Gastrocnemius medialis (tissue), 4 donors: Measurements from ENCODE around the gene C1orf210. TPM values are rescaled to one million over a fixed set of nuclear protein-coding genes. Genes with fewer than 3 reads are reported as not detected.

Experiments used
- ATAC-seq, 2 donors: fragments of 150-250 bp; one replicate each; pipeline ENCODE4 v1.9.1; 2016
- DNase-seq, 2 donors: peaks; one replicate each; pipeline ENCODE4 v3.0.0-alpha.2; 2019
- H3K27ac ChIP-seq, 4 donors: fragments of 200-600 bp; sonication (generic); 1 replicate in 1 of 4; 2 replicates in 3 of 4; pipeline ENCODE4 v1.5.1; 2016 to 2018; ENCODE audit warnings: mild to moderate bottlenecking in 2 of 4, moderate library complexity in 1 of 4
- H3K27me3 ChIP-seq, 3 donors: fragments of 200-600 bp; sonication (generic) in 2 of 3; 1 replicate in 1 of 3; 2 replicates in 2 of 3; pipeline versions ENCODE4 v1.5.1 to v1.6.0; 2016 to 2019; ENCODE audit warnings: mild to moderate bottlenecking in 1 of 3, moderate library complexity in 1 of 3
- H3K36me3 ChIP-seq, 2 donors: fragments of 200-600 bp; sonication (generic) in 1 of 2; one replicate each; pipeline ENCODE4 v1.5.1; 2017 to 2018
- H3K4me1 ChIP-seq, 2 donors: fragments of 200-600 bp; sonication (generic) in 1 of 2; one replicate each; pipeline ENCODE4 v1.5.1; 2016 to 2017; ENCODE audit warnings: mild to moderate bottlenecking in 2 of 2
- H3K4me3 ChIP-seq, 4 donors: fragments of 200-600 bp; sonication (generic) in 3 of 4; 1 replicate in 1 of 4; 2 replicates in 3 of 4; pipeline ENCODE4 v1.5.1; 2016 to 2019; ENCODE audit warnings: mild to moderate bottlenecking in 2 of 4
- H3K9me3 ChIP-seq, 3 donors: fragments of 200-600 bp; sonication (generic) in 2 of 3; 1 replicate in 1 of 3; 2 replicates in 2 of 3; pipeline ENCODE4 v1.5.1; 2016 to 2019
- POLR2A ChIP-seq, 2 donors: fragments of 450-650 bp; IDR thresholded peaks; one replicate each; pipeline ENCODE4 v1.6.1; 2017; ENCODE audit warnings: antibody characterized with exemption in 2 of 2, mild to moderate bottlenecking in 2 of 2, moderate library complexity in 2 of 2
- in situ Hi-C, 4 donors: fragments of 200-750 bp; cut with MboI; loops; one replicate each; pipeline versions ENCODE4 v1.15.0 to v1.8.0; 2017; ENCODE audit warnings: low sequenced_read_pairs in 4 of 4
- intact Hi-C: fragments of 100-400 bp; cut with DNase I; formaldehyde crosslinking; loops from one replicate; pipeline ENCODE4 v1.15.1; 2023; ENCODE audit warnings: low total_unique reads
- total RNA-seq, 4 donors: library from RNA; depleted of rRNA; stranded (reverse); fragments of >200 nt; gene quantifications; one replicate each; pipeline versions ENCODE4 v1.1.0 to v1.2.3, GENCODE V29; 2016
- TF ChIP-seq, protein P1 (sequence below), 5 experiments: fragments of 450-650 bp in 3 of 5; fragments of 200-600 bp in 2 of 5; sonication (generic) in 2 of 5; IDR thresholded peaks in 4 of 5; conservative IDR thresholded peaks in 1 of 5; 1 replicate in 4 of 5; 2 replicates in 1 of 5; pipeline ENCODE4 v1.5.1; 2016 to 2019; ENCODE audit warnings: antibody characterized with exemption in 5 of 5, mild to moderate bottlenecking in 3 of 5, moderate library complexity in 3 of 5

C1orf210 gene
- total RNA-seq, 4 donors from 2014 or later = 0.27 TPM; not detected in 3

DNA sequence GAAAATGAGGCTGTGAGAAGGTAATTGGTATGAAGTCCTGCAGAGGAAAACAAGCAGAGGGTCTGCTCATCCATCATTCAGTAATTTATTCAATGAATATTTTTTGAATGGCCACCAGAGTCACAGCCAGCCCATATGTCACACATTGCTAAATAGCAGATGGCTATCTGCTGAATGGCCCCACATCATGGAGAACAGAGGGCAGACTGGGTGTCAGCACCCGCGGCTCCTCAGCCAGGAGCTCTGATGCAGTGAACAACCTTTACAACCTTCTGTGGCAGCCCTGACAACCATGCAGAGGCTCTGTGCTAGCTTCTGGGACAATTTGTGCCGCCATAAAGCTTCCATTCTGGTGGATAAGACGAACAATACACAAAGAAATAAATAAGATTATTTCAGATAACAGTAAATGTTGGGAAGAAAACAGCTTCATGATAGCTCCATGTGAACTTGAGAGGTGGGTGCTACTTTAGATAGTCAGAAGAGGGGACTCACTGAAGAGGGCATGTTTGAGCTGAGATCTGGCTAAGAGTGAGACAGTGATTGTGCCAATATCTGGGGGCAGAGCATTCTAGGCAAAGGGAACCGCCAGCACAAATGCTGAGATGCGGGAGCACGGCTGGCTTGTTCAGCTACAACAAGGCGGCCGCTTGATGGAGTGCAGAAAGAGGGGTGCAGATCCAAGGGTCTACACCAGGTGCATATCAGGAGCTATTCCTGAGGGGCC is 2.8 kb upstream of the C1orf210 start:
- no peak overlapping the region for H3K4me3 ChIP-seq
- intact Hi-C loops (no loop called here), in situ Hi-C loops (no loop called here)
- no peaks in the 10 kb centered on the region for H3K36me3 ChIP-seq
- H3K27me3 ChIP-seq = peaks cover 0 to 2% (median 0%) of the 10 kb centered on the region in 3 donors
- DNase-seq (no peak), ATAC-seq (no peak)
- no peak overlapping the region for H3K27ac ChIP-seq
- TF ChIP-seq, protein P1, sequence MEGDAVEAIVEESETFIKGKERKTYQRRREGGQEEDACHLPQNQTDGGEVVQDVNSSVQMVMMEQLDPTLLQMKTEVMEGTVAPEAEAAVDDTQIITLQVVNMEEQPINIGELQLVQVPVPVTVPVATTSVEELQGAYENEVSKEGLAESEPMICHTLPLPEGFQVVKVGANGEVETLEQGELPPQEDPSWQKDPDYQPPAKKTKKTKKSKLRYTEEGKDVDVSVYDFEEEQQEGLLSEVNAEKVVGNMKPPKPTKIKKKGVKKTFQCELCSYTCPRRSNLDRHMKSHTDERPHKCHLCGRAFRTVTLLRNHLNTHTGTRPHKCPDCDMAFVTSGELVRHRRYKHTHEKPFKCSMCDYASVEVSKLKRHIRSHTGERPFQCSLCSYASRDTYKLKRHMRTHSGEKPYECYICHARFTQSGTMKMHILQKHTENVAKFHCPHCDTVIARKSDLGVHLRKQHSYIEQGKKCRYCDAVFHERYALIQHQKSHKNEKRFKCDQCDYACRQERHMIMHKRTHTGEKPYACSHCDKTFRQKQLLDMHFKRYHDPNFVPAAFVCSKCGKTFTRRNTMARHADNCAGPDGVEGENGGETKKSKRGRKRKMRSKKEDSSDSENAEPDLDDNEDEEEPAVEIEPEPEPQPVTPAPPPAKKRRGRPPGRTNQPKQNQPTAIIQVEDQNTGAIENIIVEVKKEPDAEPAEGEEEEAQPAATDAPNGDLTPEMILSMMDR (IDR thresholded peaks at IDR 0.05 in 4 of 5, conservative IDR thresholded peaks at IDR 0.05 in 1 of 5) = no peak
- TF ChIP-seq POLR2A (IDR thresholded peaks at IDR 0.05) = no peak
- H3K9me3 ChIP-seq = no peaks in the 10 kb centered on the region
- peaks cover 0 to 3% of the 10 kb centered on the region in 2 donors for H3K4me1 ChIP-seq

- TF ChIP-seq, protein P1 (IDR thresholded peaks at IDR 0.05 in 4 of 5, conservative IDR thresholded peaks at IDR 0.05 in 1 of 5) = no peak
- TF ChIP-seq POLR2A (IDR thresholded peaks at IDR 0.05) = no peak
- H3K27me3 ChIP-seq = peaks cover 0 to 2% (median 0%) of the 10 kb centered on the region in 3 donors
- no peaks in the 10 kb centered on the region for H3K9me3 ChIP-seq
- no peaks in the 10 kb centered on the region for H3K4me1 ChIP-seq
- ATAC-seq (no peak), DNase-seq (no peak)
- intact Hi-C loops = no loop called here
- in situ Hi-C loops = no loop called here
- H3K27ac ChIP-seq = no peak overlapping the region
- H3K36me3 ChIP-seq = no peaks in the 10 kb centered on the region
- H3K4me3 ChIP-seq = no peak overlapping the region
These were observed 1.2 kb upstream of the C1orf210 start for GRCh38 chr1:43286533-43286932.

DNA sequence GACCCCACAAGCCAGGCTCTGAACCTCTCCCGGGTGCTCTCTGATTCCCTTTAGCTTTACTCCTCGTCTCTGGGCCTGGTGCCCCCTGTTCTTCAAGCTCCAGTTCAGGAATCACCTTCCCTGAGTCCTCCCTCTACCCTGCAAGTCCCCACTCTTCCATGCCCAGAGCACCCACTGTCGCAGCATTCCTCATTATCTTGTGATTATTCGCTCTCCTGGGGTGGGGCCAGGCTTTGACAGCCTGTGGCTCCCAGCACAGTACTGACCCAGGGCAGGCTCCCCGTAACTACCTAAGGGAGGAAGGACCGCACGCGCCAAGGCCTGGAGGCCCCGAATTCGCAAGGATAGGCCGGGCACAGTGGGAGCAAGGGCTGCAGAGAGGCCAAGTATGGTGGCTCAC is 734 bp upstream of the C1orf210 start:
- intact Hi-C loops = no loop called here
- TF ChIP-seq, protein P1 (IDR thresholded peaks at IDR 0.05 in 4 of 5, conservative IDR thresholded peaks at IDR 0.05 in 1 of 5) = no peak
- no peak for TF ChIP-seq POLR2A (IDR thresholded peaks at IDR 0.05)
- no peak for ATAC-seq
- Histone ChIP-seq H3K27ac (no peak overlapping the region), H3K4me1 (no peaks in the 10 kb centered on the region), H3K27me3 (peaks cover 0 to 2% (median 0%) of the 10 kb centered on the region in 3 donors), H3K9me3 (no peaks in the 10 kb centered on the region), H3K4me3 (no peak overlapping the region), H3K36me3 (no peaks in the 10 kb centered on the region)
- in situ Hi-C loops = no loop called here
- DNase-seq = no peak

GRCh38 chr1:43284546-43285110 is 753 bp downstream of the C1orf210 start:
- peaks cover 0 to 2% (median 0%) of the 10 kb centered on the region in 3 donors for H3K27me3 ChIP-seq
- H3K9me3 ChIP-seq = no peaks in the 10 kb centered on the region
- H3K4me3 ChIP-seq = no peak overlapping the region
- TF ChIP-seq, protein P1 (IDR thresholded peaks at IDR 0.05 in 4 of 5, conservative IDR thresholded peaks at IDR 0.05 in 1 of 5) = no peak
- no peak for TF ChIP-seq POLR2A (IDR thresholded peaks at IDR 0.05)
- no peaks in the 10 kb centered on the region for H3K36me3 ChIP-seq
- H3K27ac ChIP-seq = no peak overlapping the region
- H3K4me1 ChIP-seq = no peaks in the 10 kb centered on the region
- DNase-seq = no peak
- ATAC-seq = no peak
- intact Hi-C loops = no loop called here
- in situ Hi-C loops = no loop called here
